22Rv1 (cell line): Measurements from ENCODE around the gene KAZN.

Source experiments
- H3K27ac ChIP-seq: fragments of 450-650 bp; 2 replicates; pipeline ENCODE4 v1.5.1; 2017
- ZFX ChIP-seq: fragments of 450-650 bp; IDR thresholded peaks from 2 replicates; pipeline ENCODE4 v1.6.1; 2017; ENCODE audit warnings: antibody characterized with exemption, borderline replicate concordance
- TF ChIP-seq, protein P1 (sequence below): fragments of 450-650 bp; IDR thresholded peaks from 2 replicates; pipeline ENCODE4 v1.5.1; 2017; ENCODE audit warnings: mild to moderate bottlenecking

KAZN gene

DNA sequence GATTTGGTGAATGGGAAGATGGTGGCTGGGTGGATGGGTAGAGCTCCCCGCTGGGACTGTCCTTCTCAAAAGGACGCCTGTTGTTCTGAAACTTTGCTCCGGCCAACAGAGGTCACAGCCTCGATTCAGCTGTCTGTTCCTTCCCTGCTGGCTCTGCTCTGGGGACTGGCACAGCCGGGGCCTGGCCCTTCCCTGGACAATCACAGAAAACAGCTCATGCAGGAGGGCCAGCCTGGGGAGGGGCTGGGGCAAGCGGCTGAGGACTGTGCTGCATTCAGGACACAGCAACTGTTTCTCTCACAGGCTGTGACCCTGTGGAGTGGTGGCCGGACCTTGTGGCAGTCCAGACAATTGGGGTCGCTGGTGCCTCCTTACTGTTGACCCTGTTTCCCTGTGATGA lies 444.4 kb downstream of the KAZN start:
- no peak for TF ChIP-seq ZFX
- TF ChIP-seq, protein P1, sequence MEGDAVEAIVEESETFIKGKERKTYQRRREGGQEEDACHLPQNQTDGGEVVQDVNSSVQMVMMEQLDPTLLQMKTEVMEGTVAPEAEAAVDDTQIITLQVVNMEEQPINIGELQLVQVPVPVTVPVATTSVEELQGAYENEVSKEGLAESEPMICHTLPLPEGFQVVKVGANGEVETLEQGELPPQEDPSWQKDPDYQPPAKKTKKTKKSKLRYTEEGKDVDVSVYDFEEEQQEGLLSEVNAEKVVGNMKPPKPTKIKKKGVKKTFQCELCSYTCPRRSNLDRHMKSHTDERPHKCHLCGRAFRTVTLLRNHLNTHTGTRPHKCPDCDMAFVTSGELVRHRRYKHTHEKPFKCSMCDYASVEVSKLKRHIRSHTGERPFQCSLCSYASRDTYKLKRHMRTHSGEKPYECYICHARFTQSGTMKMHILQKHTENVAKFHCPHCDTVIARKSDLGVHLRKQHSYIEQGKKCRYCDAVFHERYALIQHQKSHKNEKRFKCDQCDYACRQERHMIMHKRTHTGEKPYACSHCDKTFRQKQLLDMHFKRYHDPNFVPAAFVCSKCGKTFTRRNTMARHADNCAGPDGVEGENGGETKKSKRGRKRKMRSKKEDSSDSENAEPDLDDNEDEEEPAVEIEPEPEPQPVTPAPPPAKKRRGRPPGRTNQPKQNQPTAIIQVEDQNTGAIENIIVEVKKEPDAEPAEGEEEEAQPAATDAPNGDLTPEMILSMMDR, result no peak

DNA sequence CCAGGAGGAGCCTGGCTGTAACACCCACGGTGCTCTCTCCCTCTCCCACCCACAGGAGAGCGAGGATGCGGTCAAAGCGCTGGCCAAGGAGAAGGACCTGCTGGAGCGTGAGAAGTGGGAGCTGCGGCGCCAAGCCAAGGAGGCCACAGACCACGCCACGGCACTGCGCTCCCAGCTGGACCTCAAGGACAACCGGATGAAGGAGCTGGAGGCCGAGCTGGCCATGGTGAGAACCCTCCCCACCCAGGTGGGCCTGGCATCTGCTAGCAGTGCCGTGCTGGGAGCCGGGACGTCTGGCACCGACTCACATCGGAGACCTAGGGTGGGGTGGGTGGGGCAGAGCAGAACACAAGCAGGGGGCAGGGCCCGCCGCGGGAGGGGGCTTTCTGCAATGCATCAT lies 445.4 kb downstream of the KAZN start:
- TF ChIP-seq ZFX, result no peak
- TF ChIP-seq, protein P1, result no peak
- no peak overlapping the region for H3K27ac ChIP-seq

More for the DNA sequence above, 444.4 kb downstream of the KAZN start:
- no peak overlapping the region for H3K27ac ChIP-seq

DNA sequence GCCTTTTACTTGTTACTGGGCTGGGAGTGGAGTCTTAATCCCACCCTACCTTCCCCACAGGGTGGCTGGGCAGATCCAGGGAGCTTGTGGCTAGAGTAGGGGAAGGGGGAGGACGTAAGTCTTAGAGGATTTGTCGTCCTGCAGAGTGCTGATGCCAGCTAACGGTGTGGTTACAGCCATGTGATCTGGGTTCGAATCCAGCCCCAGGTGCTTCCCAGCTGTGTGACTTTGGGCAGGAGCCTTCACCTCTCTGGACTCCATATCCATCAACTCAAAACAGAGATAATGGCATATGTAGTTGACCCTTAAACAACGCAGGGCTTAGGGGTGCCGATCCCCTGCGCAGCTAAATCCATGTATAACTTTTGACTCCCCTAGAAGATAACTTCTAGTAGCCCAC lies 446.6 kb downstream of the KAZN start:
- no peak overlapping the region for H3K27ac ChIP-seq
- TF ChIP-seq, protein P1, result no peak
- no peak for TF ChIP-seq ZFX

DNA sequence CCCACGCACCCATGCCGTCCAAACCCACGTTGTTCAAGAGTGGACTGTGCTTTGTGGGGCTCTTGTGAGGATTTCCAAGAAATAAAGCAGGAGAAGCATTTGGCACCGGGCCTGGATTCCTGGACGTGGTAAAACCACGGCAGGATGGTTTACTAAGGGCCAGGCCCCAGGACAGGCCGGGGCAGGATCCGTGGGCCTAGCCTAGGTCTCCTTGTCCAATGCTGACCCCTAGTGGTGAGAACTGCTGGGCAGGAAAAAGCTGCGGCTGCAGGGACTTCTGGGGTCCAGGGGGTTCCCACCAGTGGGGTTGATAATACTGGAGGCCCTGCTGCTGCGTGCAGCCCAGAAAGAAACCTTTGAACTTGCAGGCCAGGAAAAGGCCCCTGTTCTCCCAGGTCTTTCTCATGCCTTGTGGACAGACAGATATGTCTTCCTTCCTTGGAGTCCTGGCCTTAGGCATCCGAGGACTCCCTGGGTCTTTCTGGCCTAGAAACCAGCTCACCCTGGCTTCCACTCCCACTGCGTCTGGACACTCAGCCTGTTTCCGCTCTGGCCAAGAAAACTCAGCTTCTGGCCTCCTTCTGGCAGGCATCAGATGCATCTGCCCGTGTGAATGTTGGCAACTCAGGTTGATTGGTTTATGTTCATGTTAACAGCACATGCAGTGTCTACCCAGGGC lies 448.1 kb downstream of the KAZN start:
- TF ChIP-seq ZFX, result no peak
- TF ChIP-seq, protein P1, result peak; percentile 95
- H3K27ac ChIP-seq, result no peak overlapping the region

DNA sequence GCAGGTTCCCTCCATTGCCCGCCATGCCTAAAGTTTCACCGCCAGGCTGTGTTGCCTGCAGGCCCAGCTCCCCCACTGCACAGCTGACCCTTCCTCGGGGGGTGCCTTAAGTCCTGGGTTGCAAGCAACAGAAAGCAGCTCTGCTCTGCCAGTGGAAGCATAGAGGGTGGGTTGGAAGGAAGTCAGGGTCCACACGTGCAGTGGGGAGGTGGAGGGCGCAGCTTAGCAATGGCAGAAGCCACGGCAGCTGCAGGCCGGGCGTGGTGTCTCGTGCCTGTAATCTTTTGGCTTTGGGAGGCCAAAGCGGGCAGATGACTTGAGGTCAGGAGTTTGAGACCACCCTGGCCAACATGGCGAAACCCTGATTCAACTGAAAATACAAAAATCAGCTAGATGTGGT lies 448.8 kb downstream of the KAZN start:
- TF ChIP-seq, protein P1, result no peak
- TF ChIP-seq ZFX, result no peak

DNA sequence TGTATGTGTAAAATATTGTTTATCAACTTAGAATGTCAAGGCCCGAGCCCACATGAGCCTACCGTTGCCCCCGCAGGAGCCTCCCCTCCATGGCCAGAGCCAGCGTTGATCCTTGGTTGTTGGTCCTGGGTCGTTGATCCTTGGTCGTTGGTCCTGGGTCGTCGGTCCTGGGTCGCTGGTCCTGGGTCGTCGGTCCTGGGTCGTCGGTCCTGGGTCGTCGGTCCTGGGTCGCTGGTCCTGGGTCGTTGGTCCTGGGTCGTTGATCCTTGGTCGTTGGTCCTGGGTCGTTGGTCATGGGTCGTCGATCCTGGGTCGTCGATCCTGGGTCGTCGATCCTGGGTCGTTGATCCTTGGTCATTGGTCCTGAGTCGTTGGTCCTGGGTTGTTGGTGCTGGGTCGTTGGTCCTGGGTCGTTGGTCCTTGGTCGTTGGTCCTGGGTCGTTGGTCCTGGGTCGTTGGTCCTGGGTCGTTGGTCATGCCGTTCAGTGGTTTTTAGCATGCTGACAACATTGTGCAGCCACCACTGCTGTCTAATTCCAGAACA lies 450.0 kb downstream of the KAZN start:
- TF ChIP-seq ZFX, result no peak
- TF ChIP-seq, protein P1, result no peak
- no peak overlapping the region for H3K27ac ChIP-seq

More for the DNA sequence above, 448.8 kb downstream of the KAZN start:
- H3K27ac ChIP-seq, result no peak overlapping the region

DNA sequence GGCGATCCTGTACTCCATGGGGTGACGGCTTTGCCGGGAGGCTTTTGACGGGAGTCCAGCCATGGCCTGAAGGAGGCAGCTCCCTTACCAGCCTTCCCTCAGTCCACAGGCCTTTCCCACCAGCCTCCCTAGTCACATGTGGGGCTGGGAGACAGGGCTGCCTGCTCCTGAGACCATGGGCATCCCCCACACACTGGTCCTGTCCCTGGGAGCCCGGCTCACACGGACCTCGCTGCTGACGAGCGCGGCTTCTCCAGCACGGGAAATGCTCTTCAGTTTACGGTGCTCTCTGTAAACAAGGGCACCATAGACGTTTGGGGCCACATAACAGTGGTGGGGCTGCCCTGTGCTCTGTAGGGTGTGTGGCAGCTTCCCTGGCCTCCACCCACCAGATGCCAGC lies 450.6 kb downstream of the KAZN start:
- TF ChIP-seq, protein P1, result no peak
- TF ChIP-seq ZFX, result no peak
- H3K27ac ChIP-seq, result no peak overlapping the region
